Endothelial cell of umbilical vein (primary cell): ENCODE results near the gene MATR3.

ENCODE experiments used
- EZH2 ChIP-seq: IDR thresholded peaks from 2 replicates; pipeline ENCODE4 v1.6.1; 2012; ENCODE audit warnings: borderline replicate concordance, low read depth, mild to moderate bottlenecking, moderate library complexity, low read length, inconsistent platforms; ENCODE audit not compliant: severe bottlenecking
- FOS ChIP-seq: IDR thresholded peaks from 2 replicates; pipeline ENCODE4 v1.6.1; 2011; ENCODE audit warnings: mild to moderate bottlenecking, low read length, moderate library complexity, borderline replicate concordance; ENCODE audit not compliant: insufficient read depth
- GATA2 ChIP-seq: IDR thresholded peaks from 2 replicates; pipeline ENCODE4 v1.7.0; 2011; ENCODE audit warnings: low read depth, mild to moderate bottlenecking, moderate library complexity, mixed read lengths, low read length; ENCODE audit not compliant: insufficient read length, insufficient read depth
- JUN ChIP-seq: IDR thresholded peaks from 2 replicates; pipeline ENCODE4 v1.6.1; 2011; ENCODE audit warnings: borderline replicate concordance, low read depth; ENCODE audit not compliant: insufficient read length, insufficient read depth
- MYC ChIP-seq: IDR thresholded peaks from one replicate; pipeline ENCODE4 v1.6.1; 2011; ENCODE audit warnings: mild to moderate bottlenecking, low read depth, low read length
- POLR2A ChIP-seq: IDR thresholded peaks from 2 replicates; pipeline ENCODE4 v1.6.1; 2012; ENCODE audit warnings: low read depth, mild to moderate bottlenecking, control low read depth, low read length
- POLR2AphosphoS5 ChIP-seq: IDR thresholded peaks from 2 replicates; pipeline ENCODE4 v1.6.1; 2012; ENCODE audit warnings: low read depth, mild to moderate bottlenecking, control low read depth, low read length, moderate library complexity; ENCODE audit not compliant: insufficient read depth
- TF ChIP-seq, protein P1 (sequence below), 2 donors: IDR thresholded peaks; 1 replicate in 1 of 2; 2 replicates in 1 of 2; pipeline ENCODE4 v1.5.1; 2011; ENCODE audit warnings: low read length in 2 of 2, mild to moderate bottlenecking in 2 of 2, moderate library complexity in 2 of 2, control low read depth in 1 of 2, inconsistent platforms in 1 of 2, low read depth in 1 of 2; ENCODE audit not compliant: insufficient read depth in 1 of 2; ENCODE audit errors: extremely low read depth in 1 of 2
- TF ChIP-seq, protein P2 (sequence below): IDR thresholded peaks from 2 replicates; pipeline ENCODE4 v1.6.1; 2011; ENCODE audit not compliant: insufficient read depth, insufficient read length

DNA sequence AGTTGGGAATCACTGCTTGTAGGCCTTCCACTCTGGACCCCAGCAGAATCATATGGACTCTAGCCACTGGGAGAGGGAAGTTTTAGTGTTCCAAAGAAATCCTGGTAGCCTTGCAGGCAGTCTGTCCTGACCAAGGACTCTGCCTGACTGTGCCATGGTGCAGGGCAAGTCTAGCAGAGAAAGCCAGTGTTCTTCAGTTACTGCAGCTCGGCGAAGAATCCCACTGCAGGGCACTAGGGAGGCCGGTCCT lies 20.3 kb upstream of the MATR3 start:
- TF ChIP-seq, protein P1, sequence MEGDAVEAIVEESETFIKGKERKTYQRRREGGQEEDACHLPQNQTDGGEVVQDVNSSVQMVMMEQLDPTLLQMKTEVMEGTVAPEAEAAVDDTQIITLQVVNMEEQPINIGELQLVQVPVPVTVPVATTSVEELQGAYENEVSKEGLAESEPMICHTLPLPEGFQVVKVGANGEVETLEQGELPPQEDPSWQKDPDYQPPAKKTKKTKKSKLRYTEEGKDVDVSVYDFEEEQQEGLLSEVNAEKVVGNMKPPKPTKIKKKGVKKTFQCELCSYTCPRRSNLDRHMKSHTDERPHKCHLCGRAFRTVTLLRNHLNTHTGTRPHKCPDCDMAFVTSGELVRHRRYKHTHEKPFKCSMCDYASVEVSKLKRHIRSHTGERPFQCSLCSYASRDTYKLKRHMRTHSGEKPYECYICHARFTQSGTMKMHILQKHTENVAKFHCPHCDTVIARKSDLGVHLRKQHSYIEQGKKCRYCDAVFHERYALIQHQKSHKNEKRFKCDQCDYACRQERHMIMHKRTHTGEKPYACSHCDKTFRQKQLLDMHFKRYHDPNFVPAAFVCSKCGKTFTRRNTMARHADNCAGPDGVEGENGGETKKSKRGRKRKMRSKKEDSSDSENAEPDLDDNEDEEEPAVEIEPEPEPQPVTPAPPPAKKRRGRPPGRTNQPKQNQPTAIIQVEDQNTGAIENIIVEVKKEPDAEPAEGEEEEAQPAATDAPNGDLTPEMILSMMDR (IDR thresholded peaks at IDR 0.05; ENCODE audit: extremely low read depth in 1 of 2, insufficient read depth in 1 of 2, low read depth in 1 of 2, low read length in 2 of 2), result no peak
- TF ChIP-seq JUN (no peak), POLR2A (no peak), POLR2AphosphoS5 (no peak), EZH2 (no peak), MYC (no peak), GATA2 (no peak), FOS (no peak)
- TF ChIP-seq, protein P2, sequence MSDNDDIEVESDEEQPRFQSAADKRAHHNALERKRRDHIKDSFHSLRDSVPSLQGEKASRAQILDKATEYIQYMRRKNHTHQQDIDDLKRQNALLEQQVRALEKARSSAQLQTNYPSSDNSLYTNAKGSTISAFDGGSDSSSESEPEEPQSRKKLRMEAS, result no peak
